Psoas muscle (tissue), 8 donors: Measurements from ENCODE around the gene MORN1. TPM values are rescaled to one million over a fixed set of nuclear protein-coding genes. Genes with fewer than 3 reads are reported as not detected.
A peak's percentile ranks its signal among the peaks of the same experiment; 100 is the strongest.

Experiments
- ATAC-seq, 4 donors: fragments of 200-7000 bp; cut with Tn5 transposase; one replicate each; pipeline ENCODE4 v1.9.1; 2020; ENCODE audit warnings: moderate library complexity in 3 of 4, mild to moderate bottlenecking in 2 of 4
- DNase-seq, 2 donors: peaks; one replicate each; pipeline ENCODE4 v3.0.0-alpha.2; 2020
- H3K27ac ChIP-seq: fragments of 200-600 bp; one replicate; pipeline ENCODE4 v1.8.0; 2022
- H3K27me3 ChIP-seq, 3 donors: fragments of 200-600 bp in 1 of 3; one replicate each; pipeline versions ENCODE4 v1.6.1 to v1.8.0; 2013 to 2022; ENCODE audit warnings: low read length in 2 of 3, mild to moderate bottlenecking in 2 of 3, moderate library complexity in 1 of 3; ENCODE audit not compliant: insufficient read depth in 3 of 3
- H3K36me3 ChIP-seq, 2 donors: fragments of 200-600 bp in 1 of 2; one replicate each; pipeline versions ENCODE4 v1.6.1 to v1.8.0; 2013 to 2022; ENCODE audit warnings: low read depth in 1 of 2, mild to moderate bottlenecking in 1 of 2, moderate library complexity in 1 of 2; ENCODE audit not compliant: insufficient read depth in 1 of 2
- H3K4me1 ChIP-seq: fragments of 200-600 bp; one replicate; pipeline ENCODE4 v1.8.0; 2022
- H3K4me3 ChIP-seq: fragments of 200-600 bp; one replicate; pipeline ENCODE4 v1.8.0; 2022; ENCODE audit warnings: mild to moderate bottlenecking
- H3K9me3 ChIP-seq: fragments of 200-600 bp; one replicate; pipeline ENCODE4 v1.8.0; 2022
- WGBS, 3 donors: extraction: QIAGEN DNeasy Blood & Tissue Kit; methylation state at CpG; one replicate each; pipeline versions ENCODE4 v1.1.6 to v1.1.7; 2013; 5-methylcytosine and 5-hydroxymethylcytosine counted together
- intact Hi-C, 2 donors: fragments of 100-400 bp; cut with DNase I; formaldehyde crosslinking; loops; one replicate each; pipeline versions ENCODE4 v1.11.0 to v1.14.2; 2022
- polyA plus RNA-seq, 3 donors: library from polyadenylated mRNA; stranded (reverse); fragments of 200-250 nt; gene quantifications; one replicate each; pipeline ENCODE4 v1.2.3, GENCODE V29; 2013
- total RNA-seq, 4 donors: library from RNA; stranded (reverse); fragmentation: NEBNext Ultra II Directional in 2 of 4; extraction: Animal tissue kit (Norgen Biotek cat#: 25700) in 2 of 4; gene quantifications; one replicate each; pipeline versions ENCODE4 v1.2.1 to v1.2.4, GENCODE V29; 2021 to 2023
- TF ChIP-seq, protein P1 (sequence below): fragments of 200-600 bp; IDR thresholded peaks from one replicate; pipeline ENCODE4 v1.8.0; 2022; ENCODE audit warnings: antibody characterized with exemption
- donor health status: healthy with polysubstance abuse.
- donor health status: DM: no; HTN: no; CAD: no; lungs with moderate emphysema.
- donor health status: Bipolar disorder and iron deficiency.
- donor health status: healthy.
- donor health status: DM: yes; HTN: yes; CAD: no.
- donor health status: DM: no; HTN: no; CAD: no.
- donor health status: DM: no; HTN: no; CAD: no.
- donor health status: DM: yes; HTN: yes; CAD: no.

The MORN1 gene
- total and polyA plus RNA-seq, 7 donors, result 1.2 to 7.3 (median 4.2) TPM

DNA sequence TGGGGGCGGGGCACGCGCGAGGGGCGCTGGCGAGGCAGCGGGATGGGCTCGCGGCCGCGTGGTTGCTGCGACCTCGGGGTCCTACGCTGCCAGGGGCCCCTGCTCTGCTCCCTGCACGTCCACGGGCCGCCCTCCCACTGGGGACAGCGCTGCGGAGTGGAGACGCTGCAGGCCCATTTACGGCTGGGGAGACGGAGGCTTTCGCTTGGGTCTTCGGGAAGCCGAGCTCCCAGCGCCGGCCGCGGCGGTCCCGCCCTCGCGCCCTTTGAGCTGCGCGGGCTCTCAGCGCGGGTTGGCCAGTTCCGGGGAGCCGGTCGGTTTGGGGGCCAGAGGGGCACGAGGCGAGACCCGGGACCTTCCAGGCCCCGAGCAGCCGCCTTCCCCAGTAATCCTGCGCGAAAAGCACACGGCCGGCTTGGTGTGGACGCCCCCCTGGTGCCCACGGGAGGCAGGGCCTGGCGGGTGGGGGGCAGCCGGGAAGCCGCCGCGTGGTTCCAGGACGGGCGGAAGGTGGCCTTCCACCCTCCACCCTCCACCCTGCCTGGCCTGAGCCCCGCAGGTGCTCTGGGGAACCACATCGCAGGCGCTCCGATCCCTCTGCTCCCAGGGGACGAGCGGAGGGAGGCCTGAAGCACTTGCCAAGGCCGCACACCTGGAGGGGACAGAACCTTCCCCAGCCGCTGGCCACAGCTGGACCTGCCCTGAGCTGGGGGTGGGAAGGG, 21.6 kb upstream of the MORN1 start:
- WGBS, 3 donors, result 2 to 4% (median 4%) methylated on average over 40 to 66 of the region's 66 CpGs
- peak in 3 of 4 donors; percentile 6 to 52 (median 44) for ATAC-seq
- intact Hi-C loops, result loop anchor here (5.0 to 10.0 kb wide), 3 partner anchors 114 to 232 kb away; partner anchors contain the start of genes HES5 (in 1 of the 2) and PANK4 (in 1 of the 2)
- Histone ChIP-seq H3K36me3 (peaks cover 0 to 20% of the 10 kb centered on the region in 2 donors), H3K4me1 (peaks cover 19% of the 10 kb centered on the region), H3K27me3 (peaks cover 0 to 18% (median 7%) of the 10 kb centered on the region in 3 donors), H3K4me3 (peak overlapping the region; percentile 100), H3K9me3 (no peaks in the 10 kb centered on the region), H3K27ac (peak overlapping the region; percentile 91)
- TF ChIP-seq, protein P1, sequence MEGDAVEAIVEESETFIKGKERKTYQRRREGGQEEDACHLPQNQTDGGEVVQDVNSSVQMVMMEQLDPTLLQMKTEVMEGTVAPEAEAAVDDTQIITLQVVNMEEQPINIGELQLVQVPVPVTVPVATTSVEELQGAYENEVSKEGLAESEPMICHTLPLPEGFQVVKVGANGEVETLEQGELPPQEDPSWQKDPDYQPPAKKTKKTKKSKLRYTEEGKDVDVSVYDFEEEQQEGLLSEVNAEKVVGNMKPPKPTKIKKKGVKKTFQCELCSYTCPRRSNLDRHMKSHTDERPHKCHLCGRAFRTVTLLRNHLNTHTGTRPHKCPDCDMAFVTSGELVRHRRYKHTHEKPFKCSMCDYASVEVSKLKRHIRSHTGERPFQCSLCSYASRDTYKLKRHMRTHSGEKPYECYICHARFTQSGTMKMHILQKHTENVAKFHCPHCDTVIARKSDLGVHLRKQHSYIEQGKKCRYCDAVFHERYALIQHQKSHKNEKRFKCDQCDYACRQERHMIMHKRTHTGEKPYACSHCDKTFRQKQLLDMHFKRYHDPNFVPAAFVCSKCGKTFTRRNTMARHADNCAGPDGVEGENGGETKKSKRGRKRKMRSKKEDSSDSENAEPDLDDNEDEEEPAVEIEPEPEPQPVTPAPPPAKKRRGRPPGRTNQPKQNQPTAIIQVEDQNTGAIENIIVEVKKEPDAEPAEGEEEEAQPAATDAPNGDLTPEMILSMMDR, result no peak
- DNase-seq, result peak in 1 of 2 donors; percentile 39

DNA sequence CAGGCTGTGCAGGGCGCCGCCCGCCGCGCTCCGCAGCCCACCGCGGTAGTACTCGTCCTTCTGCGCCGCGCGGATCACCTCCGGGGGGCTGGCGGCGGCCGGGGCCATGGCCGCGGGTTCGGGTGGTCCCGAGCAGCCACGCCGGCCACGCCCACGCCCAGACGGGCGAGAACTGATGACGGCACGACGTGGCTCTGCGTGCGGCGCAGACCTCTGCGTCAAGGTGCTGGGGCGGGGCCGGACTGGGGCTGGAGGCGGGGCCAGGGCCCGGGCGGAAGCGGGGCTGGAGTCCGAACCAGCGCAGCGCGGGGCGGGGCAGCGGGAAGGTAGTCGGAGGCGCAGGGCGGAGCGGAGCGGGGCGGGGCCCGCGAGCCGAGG, 21.0 kb upstream of the MORN1 start, which contains the start of gene PEX10:
Gene PEX10, minus strand, starts transcription at position 170 of the 378 bp plus-strand sequence. Its CDS starts 62 bp downstream, at position 108.
- peaks cover 0 to 13% (median 4%) of the 10 kb centered on the region in 3 donors for H3K27me3 ChIP-seq
- peak within 1 kb of the TSS; percentile 100 for H3K4me3 ChIP-seq
- peaks cover 19% of the 10 kb centered on the region for H3K4me1 ChIP-seq
- peaks cover 0 to 25% of the 10 kb centered on the region in 2 donors for H3K36me3 ChIP-seq
- TF ChIP-seq, protein P1, result no peak
- DNase-seq, result peak; percentile 98 to 99
- peak; percentile 96 to 97 (median 97) for ATAC-seq
- no peaks in the 10 kb centered on the region for H3K9me3 ChIP-seq
- intact Hi-C loops, result loop anchor here (5.0 to 10.0 kb wide), 3 partner anchors 115 to 232 kb away; partner anchors contain the start of genes HES5 (in 1 of the 2) and PANK4 (in 1 of the 2)
- WGBS, 3 donors, result 0% methylated on average over 28 to 55 of the region's 55 CpGs
- peak within 1 kb of the TSS; percentile 91 for H3K27ac ChIP-seq

DNA sequence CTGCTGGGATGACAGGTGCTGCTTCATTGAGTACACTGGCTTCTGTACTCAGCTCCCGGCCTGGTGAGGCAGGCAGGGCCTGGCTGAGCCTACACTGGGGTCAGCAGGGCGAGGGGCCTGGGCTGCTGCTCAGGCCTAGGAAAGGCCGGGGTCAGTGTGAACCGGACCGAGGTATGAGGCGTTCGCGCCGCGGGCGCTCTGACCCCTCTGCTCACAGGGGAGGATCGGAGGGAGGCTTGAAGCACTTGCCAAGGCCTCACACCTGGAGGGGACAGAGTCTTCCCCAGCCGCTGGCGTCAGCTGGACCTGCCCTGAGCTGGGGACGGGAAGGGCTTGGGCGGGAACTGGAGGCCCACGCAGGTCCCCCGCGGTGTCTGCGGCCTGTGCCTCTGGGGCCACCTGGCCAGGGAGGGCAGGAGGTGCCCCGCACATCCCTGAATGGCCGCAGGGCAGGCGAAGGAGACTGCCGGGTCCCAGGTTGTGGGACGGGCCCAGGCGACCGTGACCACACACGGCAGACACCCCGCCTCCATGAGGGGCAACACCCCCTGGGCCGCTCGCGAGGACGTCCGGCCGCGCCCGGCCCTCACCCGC, 20.5 kb upstream of the MORN1 start:
- DNase-seq (no peak), ATAC-seq (peak in 2 of 4 donors; percentile 10 to 14)
- whole genome bisulfite sequencing, 3 donors, result 4 to 5% (median 5%) methylated on average over 24 to 38 of the region's 38 CpGs
- Histone ChIP-seq H3K4me3 (peak overlapping the region; percentile 100), H3K27ac (peak overlapping the region; percentile 91), H3K27me3 (peaks cover 0 to 8% (median 3%) of the 10 kb centered on the region in 3 donors), H3K9me3 (no peaks in the 10 kb centered on the region), H3K4me1 (peaks cover 19% of the 10 kb centered on the region), H3K36me3 (peaks cover 0 to 30% of the 10 kb centered on the region in 2 donors)
- TF ChIP-seq, protein P1, result no peak
- intact Hi-C loops, result loop anchor here (5.0 to 10.0 kb wide), 3 partner anchors 115 to 233 kb away; partner anchors contain the start of genes HES5 (in 1 of the 2) and PANK4 (in 1 of the 2)

DNA sequence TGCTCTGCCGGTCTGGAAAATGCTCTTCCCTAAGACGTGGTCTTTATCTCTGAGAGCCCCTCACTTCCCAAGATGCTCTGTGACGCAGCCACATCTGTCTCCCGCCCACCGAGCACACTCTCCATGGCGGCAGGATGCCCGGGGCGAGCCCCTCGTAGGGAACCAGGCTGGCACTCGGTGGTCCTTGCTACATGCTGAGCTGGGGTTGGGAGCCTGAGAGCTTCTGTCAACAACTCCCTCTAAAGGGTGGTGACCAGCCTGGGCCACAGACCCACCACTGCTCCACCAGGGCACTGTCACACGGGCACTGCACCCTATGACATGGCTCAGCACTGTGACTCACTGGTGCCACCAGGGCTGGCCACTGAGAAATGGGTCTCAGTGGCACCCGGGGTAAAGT, 18.4 kb upstream of the MORN1 start:
- DNase-seq (no peak), ATAC-seq (no peak)
- Histone ChIP-seq H3K27ac (no peak overlapping the region), H3K4me1 (peaks cover 19% of the 10 kb centered on the region), H3K4me3 (no peak overlapping the region), H3K9me3 (no peaks in the 10 kb centered on the region), H3K36me3 (peaks cover 4 to 51% of the 10 kb centered on the region in 2 donors), H3K27me3 (no peaks in the 10 kb centered on the region)
- WGBS, 3 donors, result 87 to 90% (median 88%) methylated on average over 12 of the region's 12 CpGs
- intact Hi-C loops, result loop anchor here (5.0 to 10.0 kb wide), 3 partner anchors 118 to 235 kb away; partner anchors contain the start of genes HES5 (in 1 of the 2) and PANK4 (in 1 of the 2)
- TF ChIP-seq, protein P1, result no peak
